Measurements from ENCODE around the gene SEC16A.

The SEC16A gene

GRCh38 chr9:136438548-136439480 lies 44.0 kb downstream of the SEC16A start:
- CTCF ChIA-PET, result no interaction called here
- POLR2A ChIA-PET, result no interaction called here
- DNase-seq (ENCODE audit: extremely low spot score), result peak; percentile 46
- TF ChIP-seq, protein P1, sequence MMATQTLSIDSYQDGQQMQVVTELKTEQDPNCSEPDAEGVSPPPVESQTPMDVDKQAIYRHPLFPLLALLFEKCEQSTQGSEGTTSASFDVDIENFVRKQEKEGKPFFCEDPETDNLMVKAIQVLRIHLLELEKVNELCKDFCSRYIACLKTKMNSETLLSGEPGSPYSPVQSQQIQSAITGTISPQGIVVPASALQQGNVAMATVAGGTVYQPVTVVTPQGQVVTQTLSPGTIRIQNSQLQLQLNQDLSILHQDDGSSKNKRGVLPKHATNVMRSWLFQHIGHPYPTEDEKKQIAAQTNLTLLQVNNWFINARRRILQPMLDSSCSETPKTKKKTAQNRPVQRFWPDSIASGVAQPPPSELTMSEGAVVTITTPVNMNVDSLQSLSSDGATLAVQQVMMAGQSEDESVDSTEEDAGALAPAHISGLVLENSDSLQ (IDR thresholded peaks at IDR 0.05), result no peak
- TF ChIP-seq ZNF384 (IDR thresholded peaks at IDR 0.05), result no peak
- TF ChIP-seq BHLHE40 (IDR thresholded peaks at IDR 0.05; ENCODE audit: borderline replicate concordance), result no peak
- no peak for TF ChIP-seq FOXM1 (IDR thresholded peaks at IDR 0.05; ENCODE audit: borderline replicate concordance)
- TF ChIP-seq ARNT (IDR thresholded peaks at IDR 0.05), result no peak
- no peak for TF ChIP-seq HDGF (IDR thresholded peaks at IDR 0.05; ENCODE audit: borderline replicate concordance)
- no peak for TF ChIP-seq FOXK2 (IDR thresholded peaks at IDR 0.05)
- no peak for TF ChIP-seq SP1 (IDR thresholded peaks at IDR 0.05)
- no peak for TF ChIP-seq CTBP1 (IDR thresholded peaks at IDR 0.05; ENCODE audit: borderline replicate concordance)
- TF ChIP-seq L3MBTL2 (conservative IDR thresholded peaks at IDR 0.05), result no peak
- no peak for TF ChIP-seq ELF4 (IDR thresholded peaks at IDR 0.05)
- TF ChIP-seq TARDBP (IDR thresholded peaks at IDR 0.05), result no peak
- no peak for TF ChIP-seq NFRKB (IDR thresholded peaks at IDR 0.05)
- no peak for TF ChIP-seq LEF1 (IDR thresholded peaks at IDR 0.05; ENCODE audit: borderline replicate concordance)
- no peak for TF ChIP-seq FOXA1 (IDR thresholded peaks at IDR 0.05)
- no peak for TF ChIP-seq SUZ12 (IDR thresholded peaks at IDR 0.05)

DNA sequence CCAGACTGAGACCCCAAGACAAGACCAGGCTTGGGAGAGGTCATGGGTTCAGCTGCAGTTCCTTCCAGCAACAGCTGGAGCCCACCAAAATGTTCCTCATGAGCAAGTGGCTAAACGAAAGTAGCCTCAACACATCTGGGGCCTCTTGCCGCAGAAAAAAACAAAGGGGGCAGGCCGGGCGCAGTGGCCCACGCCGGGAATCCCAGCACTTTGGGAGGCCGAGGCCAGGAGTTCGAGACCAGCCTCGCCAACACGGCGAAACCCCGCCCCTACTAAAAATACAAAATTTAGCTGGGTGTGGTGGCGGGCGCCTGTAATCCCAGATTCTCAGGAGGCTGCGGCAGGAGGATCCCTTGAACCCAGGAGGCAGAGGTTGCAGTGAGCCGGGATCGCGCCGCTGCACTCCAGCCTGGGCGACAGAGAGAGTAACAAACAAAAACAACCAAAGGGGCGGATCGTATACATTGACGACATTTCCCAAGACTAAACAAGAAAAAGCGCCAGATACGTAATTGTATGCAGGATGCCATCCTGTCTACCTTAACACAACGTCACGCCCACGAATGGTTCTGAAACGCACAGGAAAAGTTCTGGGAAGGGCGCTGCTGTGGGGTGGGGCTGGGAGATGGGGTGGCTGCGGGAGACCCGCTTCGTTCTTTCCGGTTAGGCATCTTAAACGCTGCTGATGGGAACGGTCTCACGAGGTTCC lies 44.8 kb downstream of the SEC16A start:
- DNase-seq (ENCODE audit: extremely low spot score), result no peak
- TF ChIP-seq BHLHE40 (IDR thresholded peaks at IDR 0.05; ENCODE audit: borderline replicate concordance), result no peak
- TF ChIP-seq FOXK2 (IDR thresholded peaks at IDR 0.05), result no peak
- no peak for TF ChIP-seq LEF1 (IDR thresholded peaks at IDR 0.05; ENCODE audit: borderline replicate concordance)
- TF ChIP-seq, protein P1 (IDR thresholded peaks at IDR 0.05), result no peak
- TF ChIP-seq L3MBTL2 (conservative IDR thresholded peaks at IDR 0.05), result no peak
- TF ChIP-seq HDGF (IDR thresholded peaks at IDR 0.05; ENCODE audit: borderline replicate concordance), result no peak
- TF ChIP-seq ELF4 (IDR thresholded peaks at IDR 0.05), result no peak
- TF ChIP-seq ZNF384 (IDR thresholded peaks at IDR 0.05), result no peak
- no peak for TF ChIP-seq CTBP1 (IDR thresholded peaks at IDR 0.05; ENCODE audit: borderline replicate concordance)
- TF ChIP-seq SP1 (IDR thresholded peaks at IDR 0.05), result no peak
- no peak for TF ChIP-seq SUZ12 (IDR thresholded peaks at IDR 0.05)
- no peak for TF ChIP-seq FOXM1 (IDR thresholded peaks at IDR 0.05; ENCODE audit: borderline replicate concordance)
- no peak for TF ChIP-seq TARDBP (IDR thresholded peaks at IDR 0.05)
- TF ChIP-seq NFRKB (IDR thresholded peaks at IDR 0.05), result no peak
- no peak for TF ChIP-seq FOXA1 (IDR thresholded peaks at IDR 0.05)
- no peak for TF ChIP-seq ARNT (IDR thresholded peaks at IDR 0.05)
- POLR2A ChIA-PET, result no interaction called here
- CTCF ChIA-PET, result no interaction called here

GRCh38 chr9:136437430-136437829 lies 45.4 kb downstream of the SEC16A start:
- CTCF ChIA-PET, result no interaction called here
- no peak for TF ChIP-seq ZNF384 (IDR thresholded peaks at IDR 0.05)
- TF ChIP-seq SUZ12 (IDR thresholded peaks at IDR 0.05), result no peak
- TF ChIP-seq HDGF (IDR thresholded peaks at IDR 0.05; ENCODE audit: borderline replicate concordance), result peak; percentile 53; the same call in 1 of the 2 replicates
- no peak for TF ChIP-seq CTBP1 (IDR thresholded peaks at IDR 0.05; ENCODE audit: borderline replicate concordance)
- DNase-seq (ENCODE audit: extremely low spot score), result no peak
- POLR2A ChIA-PET, result no interaction called here

DNA sequence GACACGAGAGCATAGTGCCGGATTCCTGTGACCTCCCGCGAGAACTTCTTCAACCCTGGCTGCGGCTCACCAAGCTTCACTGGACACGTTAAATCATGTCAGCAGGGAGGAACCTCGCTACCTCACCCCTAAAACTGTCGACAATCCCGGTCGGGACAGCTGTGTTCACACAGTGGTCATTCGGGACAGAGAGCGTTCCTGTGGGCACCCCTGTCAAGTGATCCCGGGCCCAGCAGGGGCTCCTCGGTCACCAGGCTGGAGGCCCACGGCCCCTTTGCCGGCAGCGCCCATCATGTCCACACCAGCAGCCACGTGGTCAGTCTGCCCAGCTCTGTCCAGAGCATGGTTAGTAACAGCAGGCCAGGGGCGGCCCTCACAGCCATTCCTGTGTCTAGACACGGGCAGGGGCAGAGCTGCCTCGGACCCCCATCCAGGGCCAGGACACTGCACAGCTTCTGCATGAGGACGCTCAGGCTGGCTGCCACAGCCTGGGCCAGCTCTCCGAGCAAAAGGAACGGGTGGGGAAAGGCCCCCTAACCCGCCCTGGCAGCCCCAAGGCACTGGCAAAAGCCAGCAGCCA lies 46.7 kb downstream of the SEC16A start:
- POLR2A ChIA-PET, result no interaction called here
- CTCF ChIA-PET, result interaction anchor here (0.6 kb wide), 1 partner anchor 84 kb away, joined by 3 read pairs; no protein-coding TSS in a partner anchor
- no peak for DNase-seq (ENCODE audit: extremely low spot score)
- no peak for TF ChIP-seq FOXK2 (IDR thresholded peaks at IDR 0.05)
- TF ChIP-seq, protein P1 (IDR thresholded peaks at IDR 0.05), result no peak
- TF ChIP-seq ZNF384 (IDR thresholded peaks at IDR 0.05), result no peak
- no peak for TF ChIP-seq CTBP1 (IDR thresholded peaks at IDR 0.05; ENCODE audit: borderline replicate concordance)
- TF ChIP-seq HDGF (IDR thresholded peaks at IDR 0.05; ENCODE audit: borderline replicate concordance), result no peak
- TF ChIP-seq ELF4 (IDR thresholded peaks at IDR 0.05), result no peak
- TF ChIP-seq FOXA1 (IDR thresholded peaks at IDR 0.05), result no peak
- TF ChIP-seq BHLHE40 (IDR thresholded peaks at IDR 0.05; ENCODE audit: borderline replicate concordance), result no peak
- no peak for TF ChIP-seq SP1 (IDR thresholded peaks at IDR 0.05)
- TF ChIP-seq FOXM1 (IDR thresholded peaks at IDR 0.05; ENCODE audit: borderline replicate concordance), result no peak
- TF ChIP-seq LEF1 (IDR thresholded peaks at IDR 0.05; ENCODE audit: borderline replicate concordance), result no peak
- no peak for TF ChIP-seq NFRKB (IDR thresholded peaks at IDR 0.05)
- TF ChIP-seq SUZ12 (IDR thresholded peaks at IDR 0.05), result no peak
- TF ChIP-seq ARNT (IDR thresholded peaks at IDR 0.05), result no peak

- no peak for DNase-seq (ENCODE audit: extremely low spot score)
- TF ChIP-seq LEF1 (IDR thresholded peaks at IDR 0.05; ENCODE audit: borderline replicate concordance), result no peak
- TF ChIP-seq TARDBP (IDR thresholded peaks at IDR 0.05), result no peak
- no peak for TF ChIP-seq NFRKB (IDR thresholded peaks at IDR 0.05)
- TF ChIP-seq SUZ12 (IDR thresholded peaks at IDR 0.05), result no peak
- TF ChIP-seq HDGF (IDR thresholded peaks at IDR 0.05; ENCODE audit: borderline replicate concordance), result no peak
- no peak for TF ChIP-seq BHLHE40 (IDR thresholded peaks at IDR 0.05; ENCODE audit: borderline replicate concordance)
- no peak for TF ChIP-seq FOXM1 (IDR thresholded peaks at IDR 0.05; ENCODE audit: borderline replicate concordance)
- no peak for TF ChIP-seq ZNF384 (IDR thresholded peaks at IDR 0.05)
- TF ChIP-seq, protein P1 (IDR thresholded peaks at IDR 0.05), result no peak
- no peak for TF ChIP-seq SP1 (IDR thresholded peaks at IDR 0.05)
- no peak for TF ChIP-seq CTBP1 (IDR thresholded peaks at IDR 0.05; ENCODE audit: borderline replicate concordance)
- TF ChIP-seq L3MBTL2 (conservative IDR thresholded peaks at IDR 0.05), result no peak
- TF ChIP-seq ELF4 (IDR thresholded peaks at IDR 0.05), result no peak
- ChIA-PET POLR2A (interaction anchor here (1.1 kb wide), 1 partner anchor 24 kb away, joined by 3 read pairs; the partner anchor contains the start of genes ENTR1 and PMPCA), CTCF (no interaction called here)
These were observed 48.2 kb downstream of the SEC16A start for GRCh38 chr9:136434580-136435169.

Data from HEK293T (cell line).